ENCODE measurements around the gene GALNT5. TPM values are rescaled to one million over a fixed set of nuclear protein-coding genes. Genes with fewer than 3 reads are reported as not detected.

GALNT5 gene
- total RNA-seq, 1 experiment from 2014 or later, result not detected

DNA sequence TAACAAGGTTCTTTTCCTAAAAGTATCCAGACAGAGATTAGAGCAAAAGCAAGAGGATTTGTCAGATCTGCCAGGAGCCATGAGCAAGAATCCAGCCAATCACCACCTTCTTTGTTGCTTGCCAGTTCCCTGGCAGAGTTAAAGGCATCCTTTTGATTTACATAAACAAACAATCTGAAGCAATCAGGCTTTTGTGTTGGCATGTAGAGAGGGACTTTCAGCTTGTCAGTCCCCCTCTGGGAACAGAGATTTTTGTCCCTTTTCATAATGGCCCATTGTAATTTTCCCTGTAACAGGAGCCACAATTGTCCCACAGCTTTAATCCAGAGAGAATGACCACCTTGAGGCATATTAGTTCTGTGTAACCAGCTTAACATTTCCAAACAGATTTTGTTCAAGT lies 68.3 kb downstream of the GALNT5 start, which contains the start of gene ERMN:
ERMN (minus strand) TSS at position 39 of the 400 bp plus-strand sequence. CDS start 182 bp downstream, outside the sequence.
- no peaks in the 10 kb centered on the region for H3K9me3 ChIP-seq (ENCODE audit: low read depth, low read length, poor library complexity, severe bottlenecking)
- POLR2A ChIA-PET (ENCODE audit: low non-redundant PET), result no interaction called here
- intact Hi-C loops (cut with micrococcal nuclease; ENCODE audit: unreplicated experiment), result loop anchor here (5.0 kb wide), 1 partner anchor 687 kb away; no protein-coding TSS in a partner anchor
- no TSS peak for BruUV-seq (replicated peaks)
- no peaks in the 10 kb centered on the region for H3K36me3 ChIP-seq (ENCODE audit: insufficient read depth, low read length, poor library complexity, severe bottlenecking)
- H3K27ac ChIP-seq (ENCODE audit: low read depth, low read length, poor library complexity, severe bottlenecking), result no peak within 1 kb of the TSS
- H3K27me3 ChIP-seq (replicated peaks; ENCODE audit: insufficient read depth, low read depth, low read length, poor library complexity), result peaks cover 39% of the 10 kb centered on the region
- no peaks in the 10 kb centered on the region for H3K4me1 ChIP-seq (ENCODE audit: insufficient read depth, low read length, poor library complexity, severe bottlenecking)
- CTCF ChIA-PET, result interaction anchor here (1.1 kb wide), 1 partner anchor 11 kb away, joined by 3 read pairs; no protein-coding TSS in a partner anchor
- TF ChIP-seq EZH2 (IDR thresholded peaks at IDR 0.05; ENCODE audit: borderline replicate concordance, low read depth, low read length, poor library complexity, severe bottlenecking), result no peak
- TF ChIP-seq, protein P1, sequence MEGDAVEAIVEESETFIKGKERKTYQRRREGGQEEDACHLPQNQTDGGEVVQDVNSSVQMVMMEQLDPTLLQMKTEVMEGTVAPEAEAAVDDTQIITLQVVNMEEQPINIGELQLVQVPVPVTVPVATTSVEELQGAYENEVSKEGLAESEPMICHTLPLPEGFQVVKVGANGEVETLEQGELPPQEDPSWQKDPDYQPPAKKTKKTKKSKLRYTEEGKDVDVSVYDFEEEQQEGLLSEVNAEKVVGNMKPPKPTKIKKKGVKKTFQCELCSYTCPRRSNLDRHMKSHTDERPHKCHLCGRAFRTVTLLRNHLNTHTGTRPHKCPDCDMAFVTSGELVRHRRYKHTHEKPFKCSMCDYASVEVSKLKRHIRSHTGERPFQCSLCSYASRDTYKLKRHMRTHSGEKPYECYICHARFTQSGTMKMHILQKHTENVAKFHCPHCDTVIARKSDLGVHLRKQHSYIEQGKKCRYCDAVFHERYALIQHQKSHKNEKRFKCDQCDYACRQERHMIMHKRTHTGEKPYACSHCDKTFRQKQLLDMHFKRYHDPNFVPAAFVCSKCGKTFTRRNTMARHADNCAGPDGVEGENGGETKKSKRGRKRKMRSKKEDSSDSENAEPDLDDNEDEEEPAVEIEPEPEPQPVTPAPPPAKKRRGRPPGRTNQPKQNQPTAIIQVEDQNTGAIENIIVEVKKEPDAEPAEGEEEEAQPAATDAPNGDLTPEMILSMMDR (conservative IDR thresholded peaks at IDR 0.05; ENCODE audit: low read depth, low read length), result no peak
- no peak for DNase-seq (ENCODE audit: low spot score)
- H3K4me3 ChIP-seq (ENCODE audit: low read depth, low read length, poor library complexity, severe bottlenecking), result no peak within 1 kb of the TSS

DNA sequence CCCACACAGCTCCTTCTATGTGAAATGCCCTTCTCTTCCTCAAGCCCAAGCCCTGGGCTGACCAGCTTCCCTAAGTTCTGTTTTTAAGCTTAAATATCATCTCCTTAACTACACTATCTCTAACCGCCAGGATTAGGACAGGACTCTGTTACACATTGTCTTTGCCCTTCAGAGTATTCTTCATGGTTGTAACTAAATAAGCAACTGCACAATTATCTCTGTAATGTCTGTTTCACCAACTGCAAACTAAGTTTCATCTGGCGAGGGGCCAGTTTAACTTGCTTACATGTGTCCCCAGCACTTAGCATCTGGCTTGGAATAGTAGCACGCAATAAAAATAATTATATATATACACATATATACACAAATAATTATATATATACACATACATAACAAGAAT lies 69.2 kb downstream of the GALNT5 start:
- no TSS peak for BruUV-seq (replicated peaks)
- no peaks in the 10 kb centered on the region for H3K9me3 ChIP-seq (ENCODE audit: low read depth, low read length, poor library complexity, severe bottlenecking)
- H3K27me3 ChIP-seq (replicated peaks; ENCODE audit: insufficient read depth, low read depth, low read length, poor library complexity), result peaks cover 37% of the 10 kb centered on the region
- CTCF ChIA-PET, result interaction anchor here (1.1 to 1.4 kb wide), 2 partner anchors 10 to 24 kb away, joined by 3 to 12 read pairs; no protein-coding TSS in a partner anchor
- H3K27ac ChIP-seq (ENCODE audit: low read depth, low read length, poor library complexity, severe bottlenecking), result no peak overlapping the region
- POLR2A ChIA-PET (ENCODE audit: low non-redundant PET), result no interaction called here
- TF ChIP-seq, protein P1 (conservative IDR thresholded peaks at IDR 0.05; ENCODE audit: low read depth, low read length), result no peak
- TF ChIP-seq EZH2 (IDR thresholded peaks at IDR 0.05; ENCODE audit: borderline replicate concordance, low read depth, low read length, poor library complexity, severe bottlenecking), result no peak
- H3K4me1 ChIP-seq (ENCODE audit: insufficient read depth, low read length, poor library complexity, severe bottlenecking), result no peaks in the 10 kb centered on the region
- intact Hi-C loops (cut with micrococcal nuclease; ENCODE audit: unreplicated experiment), result loop anchor here (5.0 kb wide), 1 partner anchor 686 kb away; no protein-coding TSS in a partner anchor
- no peaks in the 10 kb centered on the region for H3K36me3 ChIP-seq (ENCODE audit: insufficient read depth, low read length, poor library complexity, severe bottlenecking)
- DNase-seq (ENCODE audit: low spot score), result no peak
- no peak overlapping the region for H3K4me3 ChIP-seq (ENCODE audit: low read depth, low read length, poor library complexity, severe bottlenecking)

DNA sequence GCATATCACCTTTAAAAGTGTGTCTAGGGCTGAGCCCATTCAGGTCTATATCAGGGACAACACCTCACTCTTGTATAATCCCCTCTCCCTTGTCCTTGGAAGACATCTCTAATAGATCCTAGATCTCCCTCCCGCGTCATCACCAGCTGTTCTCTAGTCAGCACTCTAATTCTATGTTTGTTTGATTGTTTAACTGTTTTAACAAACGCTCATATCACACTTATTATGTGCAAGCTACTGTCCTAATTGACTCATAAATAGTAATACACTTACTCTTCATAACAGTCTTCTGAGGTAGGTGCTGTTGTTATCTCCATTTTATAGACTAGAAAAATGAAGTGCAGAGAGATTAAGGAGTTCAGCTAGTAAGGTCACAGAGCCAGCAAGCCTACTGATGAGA lies 69.7 kb downstream of the GALNT5 start:
- ChIA-PET CTCF (interaction anchor here (0.9 to 1.4 kb wide), 2 partner anchors 10 to 25 kb away, joined by 4 to 12 read pairs; no protein-coding TSS in a partner anchor), POLR2A (ENCODE audit: low non-redundant PET) (no interaction called here)
- Histone ChIP-seq H3K4me1 (ENCODE audit: insufficient read depth, low read length, poor library complexity, severe bottlenecking) (no peaks in the 10 kb centered on the region), H3K27me3 (replicated peaks; ENCODE audit: insufficient read depth, low read depth, low read length, poor library complexity) (peaks cover 32% of the 10 kb centered on the region), H3K36me3 (ENCODE audit: insufficient read depth, low read length, poor library complexity, severe bottlenecking) (no peaks in the 10 kb centered on the region), H3K9me3 (ENCODE audit: low read depth, low read length, poor library complexity, severe bottlenecking) (no peaks in the 10 kb centered on the region), H3K4me3 (ENCODE audit: low read depth, low read length, poor library complexity, severe bottlenecking) (no peak overlapping the region), H3K27ac (ENCODE audit: low read depth, low read length, poor library complexity, severe bottlenecking) (no peak overlapping the region)
- no peak for DNase-seq (ENCODE audit: low spot score)
- TF ChIP-seq, protein P1 (conservative IDR thresholded peaks at IDR 0.05; ENCODE audit: low read depth, low read length), result no peak
- TF ChIP-seq EZH2 (IDR thresholded peaks at IDR 0.05; ENCODE audit: borderline replicate concordance, low read depth, low read length, poor library complexity, severe bottlenecking), result no peak
- intact Hi-C loops (cut with micrococcal nuclease; ENCODE audit: unreplicated experiment), result loop anchor here (5.0 kb wide), 1 partner anchor 685 kb away; no protein-coding TSS in a partner anchor
- no TSS peak for BruUV-seq (replicated peaks)

Data from A673 (cell line).